ENCODE measurements around the gene ELMO1.

- TF ChIP-seq BHLHE40 (IDR thresholded peaks at IDR 0.05; ENCODE audit: borderline replicate concordance) (no peak), SP1 (IDR thresholded peaks at IDR 0.05) (no peak), ARNT (IDR thresholded peaks at IDR 0.05) (no peak)
Measured at GRCh38 chr7:36942025-36942424, 506.6 kb downstream of the ELMO1 start.
